Body of pancreas (tissue), 4 donors: Measurements from ENCODE around the gene FAM107B.

Experiments
- CTCF ChIP-seq, 7 experiments: fragments of 450-650 bp in 4 of 7; fragments of 200-600 bp in 3 of 7; sonication (generic) in 3 of 7; IDR thresholded peaks; one replicate each; pipeline ENCODE4 v1.5.1; 2016 to 2019; ENCODE audit warnings: antibody characterized with exemption in 7 of 7
- POLR2A ChIP-seq, 3 donors: fragments of 450-650 bp; IDR thresholded peaks; one replicate each; pipeline ENCODE4 v1.6.1; 2016; ENCODE audit warnings: antibody characterized with exemption in 3 of 3, mild to moderate bottlenecking in 2 of 3

- TF ChIP-seq CTCF (IDR thresholded peaks at IDR 0.05): no peak
- no peak for TF ChIP-seq POLR2A (IDR thresholded peaks at IDR 0.05)
Observed at GRCh38 chr10:14751921-14752320, 22.8 kb downstream of the FAM107B start.
